ENCODE data around the gene GUCA2A. TPM values are rescaled to one million over a fixed set of nuclear protein-coding genes. Genes with fewer than 3 reads are reported as not detected.

Gene GUCA2A
- total and polyA plus RNA-seq, 2 of the 8 experiments (the other 6 are each of a cell fraction or from before 2014, with no cell fraction given): not detected

GRCh38 chr1:42206164-42206563, 41.6 kb upstream of the GUCA2A start:
- no peaks in the 10 kb centered on the region; a peak in 1 of 8 replicates for H3K36me3 ChIP-seq (ENCODE audit: control insufficient read depth in 2 of 4, insufficient read depth in 4 of 4, low read length in 3 of 4)
- no peak overlapping the region for H2BK15ac ChIP-seq (ENCODE audit: low read length)
- H4K8ac ChIP-seq (ENCODE audit: extremely low read depth, insufficient read depth, low read length): no peak overlapping the region
- no peak overlapping the region for H2AFZ ChIP-seq (ENCODE audit: low read length)
- no peak for DNase-seq (ENCODE audit: low read depth in 1 of 2, low spot score in 2 of 2)
- H3K79me2 ChIP-seq (ENCODE audit: control insufficient read depth in 1 of 2, insufficient read depth in 2 of 2, low read length in 2 of 2): peaks cover 0 to 52% of the 10 kb centered on the region in 2 experiments; a peak in 3 of 4 replicates
- H3K27ac ChIP-seq (ENCODE audit: low read depth, low read length): no peak overlapping the region
- H3K9me3 ChIP-seq (ENCODE audit: insufficient read depth in 2 of 2, low read depth in 1 of 2, low read length in 1 of 2): no peaks in the 10 kb centered on the region
- no peak for FAIRE-seq
- peaks cover 0 to 2% (median 0%) of the 10 kb centered on the region in 4 experiments; a peak in 3 of 7 replicates for H3K4me1 ChIP-seq (replicated peaks in 1 of 4; ENCODE audit: control insufficient read depth in 3 of 4, insufficient read depth in 4 of 4, low read length in 3 of 4)
- H3K18ac ChIP-seq (ENCODE audit: extremely low read depth, low read length): no peak overlapping the region
- CTCF ChIA-PET (ENCODE audit: partially characterized antibody): no interaction called here
- no peaks in the 10 kb centered on the region for H3K27me3 ChIP-seq (replicated peaks in 1 of 4; ENCODE audit: control insufficient read depth in 3 of 4, extremely low read depth in 1 of 4, insufficient read depth in 3 of 4, low read length in 3 of 4)
- no peaks in the 10 kb centered on the region; the same call in 1 of the 2 replicates for H3K23me2 ChIP-seq (ENCODE audit: low read depth, low read length)
- no peak for TF ChIP-seq PHF8 (conservative IDR thresholded peaks at IDR 0.05; ENCODE audit: low read depth, low read length)
- no peak for TF ChIP-seq ZNF274 (IDR thresholded peaks at IDR 0.05; ENCODE audit: borderline replicate concordance, extremely low read depth, low read length)
- no peak for TF ChIP-seq RFX5 (IDR thresholded peaks at IDR 0.05; ENCODE audit: borderline replicate concordance, low read depth, low read length)
- TF ChIP-seq USF2 (IDR thresholded peaks at IDR 0.05; ENCODE audit: low read length): no peak
- no peak for TF ChIP-seq NRF1 (IDR thresholded peaks at IDR 0.05; ENCODE audit: low read depth, low read length)
- no peak for TF ChIP-seq CEBPB (IDR thresholded peaks at IDR 0.05; ENCODE audit: low read depth, low read length)
- no peak overlapping the region for H2BK5ac ChIP-seq (ENCODE audit: low read depth, low read length)
- H3K4ac ChIP-seq (replicated peaks; ENCODE audit: insufficient read length, low read depth, low read length): no peak overlapping the region
- no peak overlapping the region for H2BK20ac ChIP-seq (ENCODE audit: low read length)
- no peak overlapping the region for H4K5ac ChIP-seq (ENCODE audit: insufficient read length, low read depth, low read length)
- H3K4me3 ChIP-seq (ENCODE audit: extremely low read depth in 1 of 4, insufficient read depth in 2 of 4, low read depth in 3 of 4, low read length in 4 of 4): no peak overlapping the region
- H3K23ac ChIP-seq (ENCODE audit: insufficient read length): no peak overlapping the region
- no peak overlapping the region for H3K14ac ChIP-seq (ENCODE audit: insufficient read length)
- POLR2A ChIA-PET (ENCODE audit: partially characterized antibody): no interaction called here
- H4K91ac ChIP-seq (replicated peaks; ENCODE audit: insufficient read length, low read length): no peak overlapping the region
- no peak overlapping the region for H3K56ac ChIP-seq (replicated peaks; ENCODE audit: insufficient read length, low read depth, low read length)
- no peak overlapping the region for H2BK120ac ChIP-seq (replicated peaks; ENCODE audit: low read depth, low read length)
- H3K9ac ChIP-seq (replicated peaks in 1 of 4; ENCODE audit: extremely low read depth in 1 of 4, low read depth in 3 of 4, low read length in 3 of 4): no peak overlapping the region
- H3K79me1 ChIP-seq (ENCODE audit: low read depth, low read length): peaks cover 2% of the 10 kb centered on the region; the same call in 1 of the 2 replicates
- no peak overlapping the region for H2BK12ac ChIP-seq (ENCODE audit: low read depth, low read length)
- 95% methylated on average over 3 of the region's 3 CpGs; no CpG with 5 or more reads in 1 of the 2 experiments for WGBS, 2 experiments (ENCODE audit: extremely low coverage in 1 of 2, insufficient coverage in 1 of 2, insufficient read length in 1 of 2, insufficient replicate concordance in 2 of 2, low coverage in 1 of 2, low lambda C conversion rate in 2 of 2, missing lambda C conversion rate in 1 of 2)
- H2AK5ac ChIP-seq (ENCODE audit: low read depth, low read length): no peak overlapping the region
- no peak overlapping the region for H3K4me2 ChIP-seq (ENCODE audit: insufficient read depth in 1 of 2, low read depth in 2 of 2, low read length in 2 of 2)
- peaks cover 2 to 4% of the 10 kb centered on the region in 2 experiments for H4K20me1 ChIP-seq (replicated peaks in 1 of 2; ENCODE audit: control insufficient read depth in 1 of 2, insufficient read depth in 2 of 2, low read length in 2 of 2)

All from H1 (cell line).